ENCODE measurements around the gene SPX. TPM values are rescaled to one million over a fixed set of nuclear protein-coding genes. Genes with fewer than 3 reads are reported as not detected.

The SPX gene
- total and polyA plus RNA-seq, 4 donors, result 0.25 to 3.7 (median 0.76) TPM

- TF ChIP-seq YY1 (IDR thresholded peaks at IDR 0.05), result no peak
Measured at GRCh38 chr12:21528953-21529352, 2.9 kb downstream of the SPX start (continued).

GRCh38 chr12:21529456-21529855 lies 3.4 kb downstream of the SPX start:
- no peak for TF ChIP-seq GABPA (IDR thresholded peaks at IDR 0.05 in 1 of 2, conservative IDR thresholded peaks at IDR 0.05 in 1 of 2)
- no peak for TF ChIP-seq RAD21 (IDR thresholded peaks at IDR 0.05)
- no peak for TF ChIP-seq YY1 (IDR thresholded peaks at IDR 0.05)
- TF ChIP-seq ATF3 (IDR thresholded peaks at IDR 0.05), result no peak
- no peak for TF ChIP-seq HNF4A (conservative IDR thresholded peaks at IDR 0.05)
- no peak for TF ChIP-seq CTCF (IDR thresholded peaks at IDR 0.05; ENCODE audit: low read depth, low read length, missing input control)
- TF ChIP-seq REST (IDR thresholded peaks at IDR 0.05), result no peak
- no peak for DNase-seq (ENCODE audit: low spot score)
- H3K4me3 ChIP-seq (ENCODE audit: low read depth in 1 of 3, low read length in 3 of 3), result no peak overlapping the region
- no peak overlapping the region for H3K9ac ChIP-seq (ENCODE audit: low read depth in 1 of 2, low read length in 2 of 2)
- H3K4me1 ChIP-seq (ENCODE audit: control insufficient read depth in 4 of 4, insufficient read depth in 4 of 4, low read length in 3 of 4), result peaks cover 0 to 22% (median 17%) of the 10 kb centered on the region in 4 donors
- no peaks in the 10 kb centered on the region for H3K27me3 ChIP-seq (ENCODE audit: control insufficient read depth in 4 of 4, insufficient read depth in 4 of 4, low read length in 3 of 4)
- peaks cover 0 to under 1% (median 0%) of the 10 kb centered on the region in 4 donors for H3K9me3 ChIP-seq (ENCODE audit: control insufficient read depth in 4 of 4, low read length in 3 of 4)
- peaks cover 2 to 24% (median 8%) of the 10 kb centered on the region in 4 donors for H3K36me3 ChIP-seq (ENCODE audit: control insufficient read depth in 4 of 4, insufficient read depth in 3 of 4, low read depth in 1 of 4, low read length in 3 of 4)
- 87% methylated on average over 2 of the region's 2 CpGs for WGBS
- no peak overlapping the region for H3K27ac ChIP-seq (ENCODE audit: low read depth in 1 of 2, low read length in 2 of 2)

- Histone ChIP-seq H3K4me3 (ENCODE audit: low read depth in 1 of 3, low read length in 3 of 3) (no peak overlapping the region), H3K27me3 (ENCODE audit: control insufficient read depth in 4 of 4, insufficient read depth in 4 of 4, low read length in 3 of 4) (no peaks in the 10 kb centered on the region), H3K9ac (ENCODE audit: low read depth in 1 of 2, low read length in 2 of 2) (no peak overlapping the region), H3K36me3 (ENCODE audit: control insufficient read depth in 4 of 4, insufficient read depth in 3 of 4, low read depth in 1 of 4, low read length in 3 of 4) (peaks cover 0 to 46% (median 28%) of the 10 kb centered on the region in 4 donors), H3K27ac (ENCODE audit: low read depth in 1 of 2, low read length in 2 of 2) (no peak overlapping the region), H3K9me3 (ENCODE audit: control insufficient read depth in 4 of 4, low read length in 3 of 4) (no peaks in the 10 kb centered on the region), H3K4me1 (ENCODE audit: control insufficient read depth in 4 of 4, insufficient read depth in 4 of 4, low read length in 3 of 4) (no peaks in the 10 kb centered on the region)
- no peak for DNase-seq (ENCODE audit: low spot score)
- WGBS, result 95% methylated on average over 5 of the region's 5 CpGs
- TF ChIP-seq HNF4G (IDR thresholded peaks at IDR 0.05) (no peak), ATF3 (IDR thresholded peaks at IDR 0.05) (no peak), CTCF (IDR thresholded peaks at IDR 0.05; ENCODE audit: low read depth, low read length, missing input control) (no peak), RXRA (IDR thresholded peaks at IDR 0.05) (no peak), SP1 (IDR thresholded peaks at IDR 0.05) (no peak), TAF1 (conservative IDR thresholded peaks at IDR 0.05) (no peak), RAD21 (IDR thresholded peaks at IDR 0.05) (no peak), HNF4A (conservative IDR thresholded peaks at IDR 0.05) (no peak)
Measured at GRCh38 chr12:21538061-21538653, 12.1 kb downstream of the SPX start.
